Stimulated activated naive CD8-positive, alpha-beta T cell treated with anti-CD3 and anti-CD28 coated beads, Interleukin-15, Interleukin-2, amounts not matched to agents 100 ng/mL and 50 ng/mL, for 24 hours (primary cell): ENCODE data around the gene GPALPP1.
A peak's percentile ranks its signal among the peaks of the same experiment; 100 is the strongest.
"Not testable (repeated sequence)": the region's sequence is repeated elsewhere in the genome, so short reads cannot be mapped to it uniquely, and the experiment has no call there.

Experiments used
- H3K27ac Mint-ChIP-seq: one replicate; pipeline ENCODE4 v1.8.0; 2021; ENCODE audit warnings: mild to moderate bottlenecking, mixed read lengths
- H3K27me3 Mint-ChIP-seq: one replicate; pipeline ENCODE4 v1.8.0; 2021; ENCODE audit warnings: mixed read lengths
- H3K36me3 Mint-ChIP-seq: one replicate; pipeline ENCODE4 v1.8.0; 2021; ENCODE audit warnings: low read depth, mixed read lengths
- H3K4me1 Mint-ChIP-seq: one replicate; pipeline ENCODE4 v1.8.0; 2021; ENCODE audit warnings: low read depth, mixed read lengths
- H3K4me3 Mint-ChIP-seq: one replicate; pipeline ENCODE4 v1.8.0; 2021; ENCODE audit warnings: mild to moderate bottlenecking, mixed read lengths
- H3K9me3 Mint-ChIP-seq: one replicate; pipeline ENCODE4 v1.8.0; 2021; ENCODE audit warnings: mixed read lengths

GPALPP1 gene

GRCh38 chr13:44976196-44976595 lies 13.1 kb upstream of the GPALPP1 start:
- no peak overlapping the region for H3K27ac Mint-ChIP-seq
- H3K4me3 Mint-ChIP-seq, result no peak overlapping the region
- no peaks in the 10 kb centered on the region for H3K27me3 Mint-ChIP-seq
- peaks cover 30% of the 10 kb centered on the region for H3K36me3 Mint-ChIP-seq
- H3K9me3 Mint-ChIP-seq, result no peaks in the 10 kb centered on the region
- no peaks in the 10 kb centered on the region for H3K4me1 Mint-ChIP-seq

DNA sequence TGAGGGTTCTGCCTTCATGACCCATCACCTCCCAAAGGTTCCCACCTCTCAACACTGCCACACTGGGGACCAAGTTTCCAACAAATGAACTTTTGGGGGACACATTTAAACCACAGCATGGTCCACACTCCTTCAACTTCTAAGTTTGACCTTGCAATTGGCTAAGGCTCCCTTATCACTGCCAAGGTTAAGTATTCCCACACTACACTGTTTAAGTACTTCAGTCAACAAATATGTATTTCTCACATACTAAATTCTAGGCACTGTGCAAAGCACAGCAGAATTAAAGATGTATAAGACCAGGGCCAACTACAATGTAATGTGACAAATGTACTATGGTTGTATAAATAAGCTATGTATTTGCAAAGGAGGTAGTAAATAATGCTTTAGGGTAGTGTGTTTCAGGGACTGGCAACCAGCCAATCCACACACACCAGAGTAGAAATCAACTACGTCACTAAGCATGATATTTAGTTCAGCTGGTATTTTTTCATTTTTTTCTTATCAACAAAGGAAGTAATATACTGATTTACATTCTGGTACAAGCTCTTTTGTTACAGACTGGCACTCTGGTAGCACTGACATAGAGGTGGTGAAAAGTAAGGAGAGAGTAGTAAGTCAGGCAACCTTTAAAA lies 12.3 kb upstream of the GPALPP1 start:
- Mint-ChIP-seq H3K27ac (no peak overlapping the region), H3K9me3 (no peaks in the 10 kb centered on the region), H3K27me3 (no peaks in the 10 kb centered on the region), H3K4me1 (no peaks in the 10 kb centered on the region), H3K36me3 (peaks cover 30% of the 10 kb centered on the region), H3K4me3 (no peak overlapping the region)

GRCh38 chr13:44978328-44978727 lies 11.0 kb upstream of the GPALPP1 start:
- Mint-ChIP-seq H3K9me3 (no peaks in the 10 kb centered on the region), H3K27me3 (no peaks in the 10 kb centered on the region), H3K36me3 (peaks cover 34% of the 10 kb centered on the region), H3K27ac (no peak overlapping the region), H3K4me3 (no peak overlapping the region), H3K4me1 (peaks cover 5% of the 10 kb centered on the region)

- Mint-ChIP-seq H3K9me3 (no peaks in the 10 kb centered on the region), H3K27me3 (no peaks in the 10 kb centered on the region), H3K36me3 (peaks cover 24% of the 10 kb centered on the region), H3K4me3 (peak overlapping the region; percentile 94), H3K27ac (peak overlapping the region; percentile 96), H3K4me1 (peaks cover 60% of the 10 kb centered on the region)
Measured at GRCh38 chr13:44989941-44990340, 603 bp downstream of the GPALPP1 start.

DNA sequence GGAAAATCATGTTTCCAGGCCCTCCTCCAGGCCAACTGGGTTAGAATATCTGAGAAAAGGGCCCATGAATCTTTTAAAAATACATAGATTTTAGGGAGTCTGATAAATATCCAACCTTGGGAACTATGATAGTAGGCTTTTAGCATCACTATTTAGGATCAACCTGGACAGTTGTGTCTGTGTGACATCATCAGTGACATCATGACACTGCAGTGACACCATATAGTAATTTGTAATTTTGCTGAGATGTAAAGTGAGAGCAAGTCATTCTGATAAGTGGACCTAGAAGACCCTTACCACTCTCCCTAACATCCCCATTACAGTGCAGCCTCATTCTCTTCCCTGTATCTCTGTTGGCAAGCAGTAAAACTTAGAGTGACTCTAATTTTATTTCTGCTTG lies 14.1 kb downstream of the GPALPP1 start:
- Mint-ChIP-seq H3K9me3 (peaks cover 5% of the 10 kb centered on the region), H3K36me3 (peaks cover 51% of the 10 kb centered on the region)

GRCh38 chr13:45004096-45004495 lies 14.8 kb downstream of the GPALPP1 start:
- no peak overlapping the region for H3K4me3 Mint-ChIP-seq
- H3K4me1 Mint-ChIP-seq, result no peaks in the 10 kb centered on the region
- H3K36me3 Mint-ChIP-seq, result peaks cover 53% of the 10 kb centered on the region
- H3K9me3 Mint-ChIP-seq, result peaks cover 5% of the 10 kb centered on the region
- no peak overlapping the region for H3K27ac Mint-ChIP-seq
- no peaks in the 10 kb centered on the region for H3K27me3 Mint-ChIP-seq

More for the DNA sequence above, 14.1 kb downstream of the GPALPP1 start:
- H3K27me3 Mint-ChIP-seq, result no peaks in the 10 kb centered on the region
- H3K27ac Mint-ChIP-seq, result no peak overlapping the region
- H3K4me3 Mint-ChIP-seq, result no peak overlapping the region
- H3K4me1 Mint-ChIP-seq, result no peaks in the 10 kb centered on the region

GRCh38 chr13:45007225-45007624 lies 17.9 kb downstream of the GPALPP1 start:
- peaks cover 59% of the 10 kb centered on the region for H3K36me3 Mint-ChIP-seq
- H3K9me3 Mint-ChIP-seq, result no peaks in the 10 kb centered on the region
- no peaks in the 10 kb centered on the region for H3K27me3 Mint-ChIP-seq

DNA sequence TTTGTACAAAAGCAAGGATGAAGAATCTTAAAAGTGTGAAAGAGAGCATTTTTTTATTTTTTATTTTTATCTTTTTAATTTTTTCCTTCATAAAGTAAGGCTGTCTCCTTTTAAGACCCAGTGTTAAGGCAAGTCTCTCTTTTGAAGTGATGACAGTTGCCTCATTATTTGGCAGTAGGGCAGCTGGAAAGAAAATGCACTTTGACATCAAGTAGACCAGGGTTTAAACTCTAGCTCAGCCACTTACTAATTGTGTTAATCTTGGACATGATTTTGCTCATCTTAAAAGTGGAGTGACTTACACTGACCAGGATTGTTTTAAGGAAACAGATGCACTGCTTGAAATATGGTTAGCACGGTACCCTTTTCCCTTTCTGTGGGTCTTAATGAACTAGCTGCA lies 18.5 kb downstream of the GPALPP1 start:
- Mint-ChIP-seq H3K27me3 (no peaks in the 10 kb centered on the region), H3K9me3 (no peaks in the 10 kb centered on the region), H3K36me3 (peaks cover 56% of the 10 kb centered on the region), H3K4me1 (no peaks in the 10 kb centered on the region), H3K27ac (no peak overlapping the region), H3K4me3 (no peak overlapping the region)

More at GRCh38 chr13:45007225-45007624, 17.9 kb downstream of the GPALPP1 start:
- H3K4me3 Mint-ChIP-seq, result no peak overlapping the region
- no peaks in the 10 kb centered on the region for H3K4me1 Mint-ChIP-seq
- H3K27ac Mint-ChIP-seq, result no peak overlapping the region

- no peaks in the 10 kb centered on the region for H3K27me3 Mint-ChIP-seq
- H3K27ac Mint-ChIP-seq, result no peak overlapping the region
- no peaks in the 10 kb centered on the region for H3K4me1 Mint-ChIP-seq
- no peak overlapping the region for H3K4me3 Mint-ChIP-seq
- no peaks in the 10 kb centered on the region for H3K9me3 Mint-ChIP-seq
- H3K36me3 Mint-ChIP-seq, result peaks cover 60% of the 10 kb centered on the region
Measured at GRCh38 chr13:45011198-45011597, 21.9 kb downstream of the GPALPP1 start.

DNA sequence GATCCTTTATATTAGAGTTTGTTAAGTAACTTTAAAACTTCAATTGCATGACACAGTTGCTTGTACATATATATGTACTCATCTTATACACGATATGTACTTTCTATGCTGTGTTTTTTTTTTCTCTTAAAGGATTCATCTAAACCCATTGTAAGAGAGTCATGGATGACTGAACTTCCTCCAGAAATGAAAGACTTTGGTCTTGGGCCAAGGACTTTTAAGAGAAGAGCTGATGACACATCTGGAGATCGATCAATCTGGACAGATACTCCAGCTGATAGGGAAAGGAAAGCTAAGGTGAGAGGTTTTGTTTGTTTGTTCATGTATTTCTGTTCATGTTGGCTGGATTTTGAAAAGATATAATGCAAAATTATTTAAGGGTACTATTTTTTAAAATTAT lies 26.0 kb downstream of the GPALPP1 start:
- peaks cover 55% of the 10 kb centered on the region for H3K36me3 Mint-ChIP-seq
- no peak overlapping the region for H3K27ac Mint-ChIP-seq
- H3K4me3 Mint-ChIP-seq, result no peak overlapping the region
- no peaks in the 10 kb centered on the region for H3K4me1 Mint-ChIP-seq
- H3K9me3 Mint-ChIP-seq, result no peaks in the 10 kb centered on the region
- H3K27me3 Mint-ChIP-seq, result no peaks in the 10 kb centered on the region

GRCh38 chr13:45016792-45017425 lies 27.6 kb downstream of the GPALPP1 start:
- Mint-ChIP-seq H3K9me3 (no peaks in the 10 kb centered on the region), H3K27me3 (no peaks in the 10 kb centered on the region), H3K4me1 (no peaks in the 10 kb centered on the region), H3K36me3 (peaks cover 56% of the 10 kb centered on the region), H3K27ac (no peak overlapping the region), H3K4me3 (no peak overlapping the region)

GRCh38 chr13:45019981-45020380 lies 30.6 kb downstream of the GPALPP1 start:
- H3K36me3 Mint-ChIP-seq, result peaks cover 48% of the 10 kb centered on the region
- not testable (repeated sequence) for H3K4me1 Mint-ChIP-seq

DNA sequence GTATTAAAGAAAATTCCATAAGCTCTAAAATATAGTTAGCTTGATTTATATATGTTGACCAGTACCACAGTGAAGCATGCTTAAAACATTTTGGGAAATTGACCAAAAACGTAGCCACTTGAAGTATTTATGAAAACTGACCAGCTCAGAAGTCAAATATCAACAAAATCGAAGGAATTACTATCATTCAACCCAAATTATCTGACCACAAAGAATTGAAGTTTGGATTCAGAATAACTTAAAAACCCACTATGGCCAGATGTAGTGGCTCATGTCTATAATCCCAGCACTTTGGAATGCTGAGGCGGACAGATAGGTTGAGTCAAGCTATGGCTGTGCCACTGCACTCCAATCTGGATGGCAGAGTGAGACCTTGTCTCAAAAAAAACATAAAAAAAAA lies 31.9 kb downstream of the GPALPP1 start:
- no peak overlapping the region for H3K27ac Mint-ChIP-seq
- H3K36me3 Mint-ChIP-seq, result peaks cover 45% of the 10 kb centered on the region
- no peaks in the 10 kb centered on the region for H3K9me3 Mint-ChIP-seq
- H3K4me1 Mint-ChIP-seq, result no peaks in the 10 kb centered on the region
- no peak overlapping the region for H3K4me3 Mint-ChIP-seq
- no peaks in the 10 kb centered on the region for H3K27me3 Mint-ChIP-seq

More at GRCh38 chr13:45019981-45020380, 30.6 kb downstream of the GPALPP1 start:
- H3K4me3 Mint-ChIP-seq, H3K27me3 Mint-ChIP-seq, H3K9me3 Mint-ChIP-seq, H3K27ac Mint-ChIP-seq: not testable (repeated sequence)

GRCh38 chr13:45024847-45025246 lies 35.5 kb downstream of the GPALPP1 start:
- Mint-ChIP-seq H3K4me1 (no peaks in the 10 kb centered on the region), H3K27me3 (no peaks in the 10 kb centered on the region), H3K27ac (no peak overlapping the region), H3K4me3 (no peak overlapping the region), H3K9me3 (no peaks in the 10 kb centered on the region), H3K36me3 (peaks cover 45% of the 10 kb centered on the region)

DNA sequence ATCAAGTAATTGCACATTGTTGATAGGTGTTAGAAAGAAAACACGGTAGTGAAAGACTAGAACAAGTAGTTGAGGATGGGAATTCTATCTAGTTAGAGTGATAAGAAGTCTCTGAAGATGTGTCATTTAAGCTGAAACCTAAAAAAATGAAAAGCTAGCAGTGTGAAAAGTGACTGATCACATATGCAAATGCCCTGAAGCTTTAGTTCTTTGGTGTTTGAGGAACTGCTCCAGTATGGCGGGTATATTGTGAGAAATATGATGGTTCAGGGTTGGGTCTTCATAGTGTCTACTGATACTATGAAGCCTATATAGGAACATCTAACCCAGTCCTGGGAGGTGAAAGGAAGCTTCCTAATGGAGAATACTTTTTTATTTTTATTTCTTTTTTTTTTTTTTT lies 45.0 kb downstream of the GPALPP1 start:
- Mint-ChIP-seq H3K27ac (no peak overlapping the region), H3K27me3 (no peaks in the 10 kb centered on the region), H3K4me1 (no peaks in the 10 kb centered on the region), H3K4me3 (no peak overlapping the region), H3K36me3 (peaks cover 21% of the 10 kb centered on the region), H3K9me3 (no peaks in the 10 kb centered on the region)

- H3K4me3 Mint-ChIP-seq, result no peak overlapping the region
- H3K27ac Mint-ChIP-seq, result no peak overlapping the region
- H3K4me1 Mint-ChIP-seq, result no peaks in the 10 kb centered on the region
- H3K9me3 Mint-ChIP-seq, result no peaks in the 10 kb centered on the region
- peaks cover 21% of the 10 kb centered on the region for H3K36me3 Mint-ChIP-seq
- H3K27me3 Mint-ChIP-seq, result no peaks in the 10 kb centered on the region
Measured at GRCh38 chr13:45036206-45036605, 46.9 kb downstream of the GPALPP1 start.
